HEK293 (cell line): Measurements from ENCODE around the gene MTMR3.

ENCODE experiments used
- BCL11B ChIP-seq: fragments of 450-650 bp; formaldehyde crosslinking; IDR thresholded peaks from 2 replicates; pipeline ENCODE4 v1.5.1; 2016; ENCODE audit warnings: low read depth, missing biosample characterization, missing genetic modification characterization
- EGR2 ChIP-seq: fragments of 450-650 bp; formaldehyde crosslinking; IDR thresholded peaks from 2 replicates; pipeline ENCODE4 v1.5.1; 2016; ENCODE audit warnings: low read depth, missing biosample characterization, missing genetic modification characterization
- GFI1B ChIP-seq: fragments of 450-650 bp; formaldehyde crosslinking; IDR thresholded peaks from 2 replicates; pipeline ENCODE4 v1.5.1; 2016; ENCODE audit warnings: missing biosample characterization, missing genetic modification characterization
- GLIS1 ChIP-seq: fragments of 450-650 bp; formaldehyde crosslinking; IDR thresholded peaks from 2 replicates; pipeline ENCODE4 v1.5.1; 2016; ENCODE audit warnings: missing biosample characterization, missing genetic modification characterization
- HOXA7 ChIP-seq: sonication (generic); formaldehyde crosslinking; IDR thresholded peaks from 2 replicates; pipeline ENCODE4 v1.8.1; 2022; ENCODE audit warnings: missing genetic modification reagents, borderline replicate concordance
- OSR2 ChIP-seq: fragments of 450-650 bp; formaldehyde crosslinking; IDR thresholded peaks from 2 replicates; pipeline ENCODE4 v1.5.1; 2016; ENCODE audit warnings: missing biosample characterization, missing genetic modification characterization
- SCRT1 ChIP-seq: fragments of 450-650 bp; formaldehyde crosslinking; IDR thresholded peaks from 2 replicates; pipeline ENCODE4 v1.5.1; 2016; ENCODE audit warnings: missing biosample characterization, missing genetic modification characterization, borderline replicate concordance
- SCRT2 ChIP-seq: fragments of 450-650 bp; formaldehyde crosslinking; IDR thresholded peaks from 2 replicates; pipeline ENCODE4 v1.5.1; 2016; ENCODE audit warnings: missing biosample characterization, missing genetic modification characterization
- SETDB1 ChIP-seq: IDR thresholded peaks from one replicate; pipeline ENCODE4 v1.6.1; 2017; ENCODE audit warnings: mild to moderate bottlenecking, low read length, moderate library complexity, mixed read lengths; ENCODE audit not compliant: insufficient read length
- ZBTB10 ChIP-seq: fragments of 450-650 bp; formaldehyde crosslinking; IDR thresholded peaks from 2 replicates; pipeline ENCODE4 v1.5.1; 2016; ENCODE audit warnings: missing biosample characterization, missing genetic modification characterization
- ZBTB21 ChIP-seq: fragments of 450-650 bp; formaldehyde crosslinking; IDR thresholded peaks from 2 replicates; pipeline ENCODE4 v1.5.1; 2017; ENCODE audit warnings: missing biosample characterization, missing genetic modification characterization
- ZFHX2 ChIP-seq: fragments of 450-650 bp; formaldehyde crosslinking; conservative IDR thresholded peaks from 2 replicates; pipeline ENCODE4 v1.5.1; 2016; ENCODE audit warnings: missing biosample characterization, missing genetic modification characterization
- ZNF138 ChIP-seq: fragments of 450-650 bp; formaldehyde crosslinking; IDR thresholded peaks from 2 replicates; pipeline ENCODE4 v1.5.1; 2016; ENCODE audit warnings: missing biosample characterization, missing genetic modification characterization, borderline replicate concordance
- ZNF155 ChIP-seq: fragments of 450-650 bp; formaldehyde crosslinking; IDR thresholded peaks from 2 replicates; pipeline ENCODE4 v1.5.1; 2016; ENCODE audit warnings: missing biosample characterization, missing genetic modification characterization
- ZNF169 ChIP-seq: fragments of 450-650 bp; formaldehyde crosslinking; IDR thresholded peaks from 2 replicates; pipeline ENCODE4 v1.5.1; 2016; ENCODE audit warnings: missing biosample characterization, missing genetic modification characterization
- ZNF174 ChIP-seq: fragments of 450-650 bp; formaldehyde crosslinking; IDR thresholded peaks from 2 replicates; pipeline ENCODE4 v1.5.0; 2017; ENCODE audit warnings: missing biosample characterization, mild to moderate bottlenecking, missing genetic modification characterization
- ZNF202 ChIP-seq: fragments of 450-650 bp; formaldehyde crosslinking; IDR thresholded peaks from 2 replicates; pipeline ENCODE4 v1.5.1; 2016; ENCODE audit warnings: missing biosample characterization, missing genetic modification characterization, borderline replicate concordance
- ZNF221 ChIP-seq: fragments of 450-650 bp; formaldehyde crosslinking; IDR thresholded peaks from 2 replicates; pipeline ENCODE4 v1.5.1; 2017; ENCODE audit warnings: missing biosample characterization, missing genetic modification characterization, borderline replicate concordance
- ZNF24 ChIP-seq: fragments of 450-650 bp; formaldehyde crosslinking; IDR thresholded peaks from 2 replicates; pipeline ENCODE4 v1.5.1; 2016; ENCODE audit warnings: missing biosample characterization, missing genetic modification characterization
- ZNF350 ChIP-seq: fragments of 450-650 bp; formaldehyde crosslinking; IDR thresholded peaks from 2 replicates; pipeline ENCODE4 v1.5.0; 2017; ENCODE audit warnings: missing biosample characterization, mild to moderate bottlenecking, missing genetic modification characterization
- ZNF354C ChIP-seq: fragments of 450-650 bp; formaldehyde crosslinking; IDR thresholded peaks from 2 replicates; pipeline ENCODE4 v1.5.1; 2016; ENCODE audit warnings: missing biosample characterization, missing genetic modification characterization, low read depth, borderline replicate concordance
- ZNF366 ChIP-seq: fragments of 450-650 bp; formaldehyde crosslinking; conservative IDR thresholded peaks from 2 replicates; pipeline ENCODE4 v1.5.1; 2016; ENCODE audit warnings: missing biosample characterization, missing genetic modification characterization
- ZNF391 ChIP-seq: fragments of 450-650 bp; formaldehyde crosslinking; IDR thresholded peaks from 2 replicates; pipeline ENCODE4 v1.5.1; 2016; ENCODE audit warnings: low read depth, missing biosample characterization, missing genetic modification characterization, borderline replicate concordance
- ZNF433 ChIP-seq: fragments of 450-650 bp; formaldehyde crosslinking; IDR thresholded peaks from 2 replicates; pipeline ENCODE4 v1.5.1; 2016; ENCODE audit warnings: missing biosample characterization, missing genetic modification characterization, low read depth
- ZNF488 ChIP-seq: fragments of 450-650 bp; formaldehyde crosslinking; IDR thresholded peaks from 2 replicates; pipeline ENCODE4 v1.5.1; 2016; ENCODE audit warnings: missing biosample characterization, missing genetic modification characterization
- ZNF521 ChIP-seq: fragments of 450-650 bp; formaldehyde crosslinking; IDR thresholded peaks from 2 replicates; pipeline ENCODE4 v1.5.1; 2017; ENCODE audit warnings: missing biosample characterization, mild to moderate bottlenecking, missing genetic modification characterization
- ZNF555 ChIP-seq: fragments of 450-650 bp; formaldehyde crosslinking; conservative IDR thresholded peaks from 2 replicates; pipeline ENCODE4 v1.5.1; 2017; ENCODE audit warnings: missing biosample characterization, mild to moderate bottlenecking, missing genetic modification characterization, inconsistent platforms
- ZNF626 ChIP-seq: fragments of 450-650 bp; sonication (Bioruptor Pico); formaldehyde crosslinking; IDR thresholded peaks from 2 replicates; pipeline ENCODE4 v1.5.1; 2018; ENCODE audit warnings: missing biosample characterization, missing genetic modification characterization, inconsistent platforms
- ZNF654 ChIP-seq: fragments of 450-650 bp; formaldehyde crosslinking; IDR thresholded peaks from 2 replicates; pipeline ENCODE4 v1.5.1; 2016; ENCODE audit warnings: low read depth, missing biosample characterization, missing genetic modification characterization
- ZNF658 ChIP-seq: fragments of 450-650 bp; formaldehyde crosslinking; IDR thresholded peaks from 2 replicates; pipeline ENCODE4; 2016; ENCODE audit warnings: missing biosample characterization, missing genetic modification characterization
- ZNF660 ChIP-seq: fragments of 450-650 bp; IDR thresholded peaks from 2 replicates; pipeline ENCODE4 v1.5.1; 2018; ENCODE audit warnings: missing biosample characterization, mild to moderate bottlenecking, missing genetic modification characterization
- ZNF670 ChIP-seq: fragments of 450-650 bp; formaldehyde crosslinking; IDR thresholded peaks from 2 replicates; pipeline ENCODE4 v1.5.1; 2016; ENCODE audit warnings: missing biosample characterization, missing genetic modification characterization, low read depth
- ZNF747 ChIP-seq: fragments of 450-650 bp; formaldehyde crosslinking; IDR thresholded peaks from 2 replicates; pipeline ENCODE4 v1.5.1; 2016; ENCODE audit warnings: missing biosample characterization, missing genetic modification characterization
- ZNF791 ChIP-seq: fragments of 450-650 bp; formaldehyde crosslinking; IDR thresholded peaks from 2 replicates; pipeline ENCODE4 v1.5.1; 2016; ENCODE audit warnings: missing biosample characterization, missing genetic modification characterization
- ZNF843 ChIP-seq: fragments of 450-650 bp; formaldehyde crosslinking; IDR thresholded peaks from 2 replicates; pipeline ENCODE4 v1.5.1; 2016; ENCODE audit warnings: missing biosample characterization, missing genetic modification characterization
- TF ChIP-seq, protein P1 (sequence below): fragments of 450-650 bp; formaldehyde crosslinking; IDR thresholded peaks from 2 replicates; pipeline ENCODE4 v1.5.1; 2016; ENCODE audit warnings: missing biosample characterization, missing genetic modification characterization

Gene MTMR3

DNA sequence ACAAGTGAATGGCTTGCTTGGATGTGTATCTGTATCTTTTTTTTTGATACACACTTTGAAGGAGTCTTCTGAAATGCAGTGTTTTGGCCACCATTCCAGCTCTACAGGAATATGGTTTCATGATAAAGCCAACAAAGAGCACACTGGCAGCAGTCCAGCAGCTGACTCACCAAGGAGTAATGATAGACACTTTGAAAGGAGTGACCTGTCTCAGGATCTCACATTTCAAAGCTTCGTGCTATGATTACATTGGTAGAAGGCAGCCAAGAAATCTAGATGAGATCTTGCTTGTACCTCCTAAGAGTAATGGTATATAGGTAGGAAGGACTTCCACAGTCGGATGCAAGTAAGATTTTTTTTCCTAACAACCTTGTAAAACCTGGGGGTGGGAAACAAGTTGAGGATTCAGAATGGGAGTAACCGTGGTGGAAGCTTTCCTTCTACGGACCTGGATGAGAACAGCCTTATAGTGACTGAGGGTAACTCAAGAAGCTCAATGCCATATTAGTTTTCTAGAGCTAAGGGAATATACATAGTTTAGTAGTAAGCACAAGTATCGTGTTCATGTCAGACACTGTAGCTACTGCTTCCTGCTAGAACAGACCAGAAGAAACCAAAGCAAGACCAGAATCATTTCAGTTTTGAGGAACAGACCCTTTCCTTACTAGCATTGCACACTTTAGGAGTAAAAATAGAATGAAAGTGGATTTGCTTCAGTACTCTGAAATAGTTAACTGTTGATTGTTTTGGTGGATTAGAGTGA lies 25.0 kb downstream of the MTMR3 start (continued):
- TF ChIP-seq ZNF488 (tag by site-specific recombination) (no peak), ZNF138 (tag by site-specific recombination) (no peak), ZNF747 (tag by site-specific recombination) (no peak), ZFHX2 (tag by site-specific recombination) (no peak), ZNF202 (tag by site-specific recombination) (no peak), ZNF366 (tag by site-specific recombination) (peak; percentile 98), ZNF626 (no peak), ZNF843 (tag by site-specific recombination) (peak; percentile 67; the same call in 1 of the 2 replicates), ZNF670 (no peak), ZNF391 (tag by site-specific recombination) (peak; percentile 72; the same call in 1 of the 2 replicates), ZNF433 (tag by site-specific recombination) (no peak), ZNF155 (tag by site-specific recombination) (no peak), ZNF791 (tag by site-specific recombination) (no peak), BCL11B (tag by site-specific recombination) (no peak), ZBTB21 (tag by site-specific recombination) (peak; percentile 50; the same call in 1 of the 2 replicates), EGR2 (tag by site-specific recombination) (no peak), GLIS1 (tag by site-specific recombination) (peak; percentile 6; the same call in 1 of the 2 replicates), ZBTB10 (tag by site-specific recombination) (no peak), OSR2 (tag by site-specific recombination) (peak; percentile 78), ZNF354C (tag by site-specific recombination) (no peak), HOXA7 (CRISPR knock-in tag) (no peak), ZNF555 (tag by site-specific recombination) (no peak), ZNF654 (no peak), ZNF174 (no peak), ZNF660 (tag by site-specific recombination) (peak; percentile 94), ZNF658 (tag by site-specific recombination) (no peak), ZNF350 (tag by site-specific recombination) (no peak), ZNF169 (tag by site-specific recombination) (no peak), ZNF24 (tag by site-specific recombination) (peak; percentile 90; the same call in 1 of the 2 replicates), SCRT2 (peak; percentile 68), ZNF521 (no peak), GFI1B (no peak), ZNF221 (no peak), SETDB1 (peak; percentile 32), SCRT1 (no peak)
- TF ChIP-seq, protein P1, sequence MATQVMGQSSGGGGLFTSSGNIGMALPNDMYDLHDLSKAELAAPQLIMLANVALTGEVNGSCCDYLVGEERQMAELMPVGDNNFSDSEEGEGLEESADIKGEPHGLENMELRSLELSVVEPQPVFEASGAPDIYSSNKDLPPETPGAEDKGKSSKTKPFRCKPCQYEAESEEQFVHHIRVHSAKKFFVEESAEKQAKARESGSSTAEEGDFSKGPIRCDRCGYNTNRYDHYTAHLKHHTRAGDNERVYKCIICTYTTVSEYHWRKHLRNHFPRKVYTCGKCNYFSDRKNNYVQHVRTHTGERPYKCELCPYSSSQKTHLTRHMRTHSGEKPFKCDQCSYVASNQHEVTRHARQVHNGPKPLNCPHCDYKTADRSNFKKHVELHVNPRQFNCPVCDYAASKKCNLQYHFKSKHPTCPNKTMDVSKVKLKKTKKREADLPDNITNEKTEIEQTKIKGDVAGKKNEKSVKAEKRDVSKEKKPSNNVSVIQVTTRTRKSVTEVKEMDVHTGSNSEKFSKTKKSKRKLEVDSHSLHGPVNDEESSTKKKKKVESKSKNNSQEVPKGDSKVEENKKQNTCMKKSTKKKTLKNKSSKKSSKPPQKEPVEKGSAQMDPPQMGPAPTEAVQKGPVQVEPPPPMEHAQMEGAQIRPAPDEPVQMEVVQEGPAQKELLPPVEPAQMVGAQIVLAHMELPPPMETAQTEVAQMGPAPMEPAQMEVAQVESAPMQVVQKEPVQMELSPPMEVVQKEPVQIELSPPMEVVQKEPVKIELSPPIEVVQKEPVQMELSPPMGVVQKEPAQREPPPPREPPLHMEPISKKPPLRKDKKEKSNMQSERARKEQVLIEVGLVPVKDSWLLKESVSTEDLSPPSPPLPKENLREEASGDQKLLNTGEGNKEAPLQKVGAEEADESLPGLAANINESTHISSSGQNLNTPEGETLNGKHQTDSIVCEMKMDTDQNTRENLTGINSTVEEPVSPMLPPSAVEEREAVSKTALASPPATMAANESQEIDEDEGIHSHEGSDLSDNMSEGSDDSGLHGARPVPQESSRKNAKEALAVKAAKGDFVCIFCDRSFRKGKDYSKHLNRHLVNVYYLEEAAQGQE (tag by site-specific recombination): no peak
